D721Med (cell line): ENCODE measurements around the gene CHST8.
"Not testable (repeated sequence)": the region's sequence is repeated elsewhere in the genome, so short reads cannot be mapped to it uniquely, and the experiment has no call there.

Source experiments
- DNase-seq: peaks from one replicate; pipeline ENCODE4 v3.0.0; 2011; ENCODE audit warnings: low spot score; ENCODE audit not compliant: insufficient read length
- FAIRE-seq: peaks from 2 replicates; lab custom pipeline; 2011; peaks lifted over from hg19 to GRCh38; lab: Jason Lieb, UNC
- CTCF ChIP-seq: IDR thresholded peaks from 2 replicates; pipeline ENCODE4 v1.5.1; 2012; ENCODE audit warnings: mild to moderate bottlenecking, control low read depth; ENCODE audit not compliant: insufficient read depth; ENCODE audit errors: missing control alignments

The CHST8 gene

GRCh38 chr19:33660410-33661124 is 38.8 kb downstream of the CHST8 start:
- no peak for FAIRE-seq
- no peak for TF ChIP-seq CTCF
- DNase-seq: no peak

GRCh38 chr19:33661336-33661735 is 39.6 kb downstream of the CHST8 start:
- TF ChIP-seq CTCF: no peak
- DNase-seq (no peak), FAIRE-seq (no peak)

GRCh38 chr19:33662391-33663092 is 40.8 kb downstream of the CHST8 start:
- FAIRE-seq (no peak), DNase-seq (no peak)
- TF ChIP-seq CTCF: no peak

GRCh38 chr19:33663316-33663715 is 41.6 kb downstream of the CHST8 start:
- not testable (repeated sequence) for FAIRE-seq, DNase-seq

GRCh38 chr19:33664744-33665143 is 43.0 kb downstream of the CHST8 start:
- TF ChIP-seq CTCF: no peak
- FAIRE-seq (no peak), DNase-seq (no peak)

GRCh38 chr19:33665776-33666595 is 44.2 kb downstream of the CHST8 start:
- DNase-seq (no peak), FAIRE-seq (no peak)
- TF ChIP-seq CTCF: no peak

- no peak for FAIRE-seq
- no peak for DNase-seq
- TF ChIP-seq CTCF: no peak
Observed at GRCh38 chr19:33667141-33667650, 45.4 kb downstream of the CHST8 start.
